ENCODE results near the gene HOXD9.

The HOXD9 gene

GRCh38 chr2:176130147-176130956 lies 7.8 kb downstream of the HOXD9 start:
- TF ChIP-seq FOXP2 (optimal IDR thresholded peaks at IDR 0.05; ENCODE audit: borderline replicate concordance, extremely low read depth, extremely low read length, insufficient read depth) (peak; percentile 6), TAF1 (IDR thresholded peaks at IDR 0.05; ENCODE audit: borderline replicate concordance, insufficient read depth, low read length) (no peak)

- TF ChIP-seq FOXP2 (optimal IDR thresholded peaks at IDR 0.05; ENCODE audit: borderline replicate concordance, extremely low read depth, extremely low read length, insufficient read depth) (no peak), SIN3A (IDR thresholded peaks at IDR 0.05; ENCODE audit: borderline replicate concordance, insufficient read depth, low read length) (no peak)
- TF ChIP-seq, protein P1, sequence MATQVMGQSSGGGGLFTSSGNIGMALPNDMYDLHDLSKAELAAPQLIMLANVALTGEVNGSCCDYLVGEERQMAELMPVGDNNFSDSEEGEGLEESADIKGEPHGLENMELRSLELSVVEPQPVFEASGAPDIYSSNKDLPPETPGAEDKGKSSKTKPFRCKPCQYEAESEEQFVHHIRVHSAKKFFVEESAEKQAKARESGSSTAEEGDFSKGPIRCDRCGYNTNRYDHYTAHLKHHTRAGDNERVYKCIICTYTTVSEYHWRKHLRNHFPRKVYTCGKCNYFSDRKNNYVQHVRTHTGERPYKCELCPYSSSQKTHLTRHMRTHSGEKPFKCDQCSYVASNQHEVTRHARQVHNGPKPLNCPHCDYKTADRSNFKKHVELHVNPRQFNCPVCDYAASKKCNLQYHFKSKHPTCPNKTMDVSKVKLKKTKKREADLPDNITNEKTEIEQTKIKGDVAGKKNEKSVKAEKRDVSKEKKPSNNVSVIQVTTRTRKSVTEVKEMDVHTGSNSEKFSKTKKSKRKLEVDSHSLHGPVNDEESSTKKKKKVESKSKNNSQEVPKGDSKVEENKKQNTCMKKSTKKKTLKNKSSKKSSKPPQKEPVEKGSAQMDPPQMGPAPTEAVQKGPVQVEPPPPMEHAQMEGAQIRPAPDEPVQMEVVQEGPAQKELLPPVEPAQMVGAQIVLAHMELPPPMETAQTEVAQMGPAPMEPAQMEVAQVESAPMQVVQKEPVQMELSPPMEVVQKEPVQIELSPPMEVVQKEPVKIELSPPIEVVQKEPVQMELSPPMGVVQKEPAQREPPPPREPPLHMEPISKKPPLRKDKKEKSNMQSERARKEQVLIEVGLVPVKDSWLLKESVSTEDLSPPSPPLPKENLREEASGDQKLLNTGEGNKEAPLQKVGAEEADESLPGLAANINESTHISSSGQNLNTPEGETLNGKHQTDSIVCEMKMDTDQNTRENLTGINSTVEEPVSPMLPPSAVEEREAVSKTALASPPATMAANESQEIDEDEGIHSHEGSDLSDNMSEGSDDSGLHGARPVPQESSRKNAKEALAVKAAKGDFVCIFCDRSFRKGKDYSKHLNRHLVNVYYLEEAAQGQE (IDR thresholded peaks at IDR 0.05; ENCODE audit: insufficient read depth in 1 of 2, low read depth in 2 of 2, low read length in 2 of 2) = no peak
Measured at GRCh38 chr2:176130957-176131847, 8.7 kb downstream of the HOXD9 start.

GRCh38 chr2:176131848-176132158 lies 9.3 kb downstream of the HOXD9 start:
- no peak for TF ChIP-seq POLR2AphosphoS5 (IDR thresholded peaks at IDR 0.05; ENCODE audit: low read depth, low read length)
- no peak for TF ChIP-seq SIN3A (IDR thresholded peaks at IDR 0.05; ENCODE audit: borderline replicate concordance, insufficient read depth, low read length)
- TF ChIP-seq FOXP2 (optimal IDR thresholded peaks at IDR 0.05; ENCODE audit: borderline replicate concordance, extremely low read depth, extremely low read length, insufficient read depth) = no peak
- TF ChIP-seq, protein P1 (IDR thresholded peaks at IDR 0.05; ENCODE audit: insufficient read depth in 1 of 2, low read depth in 2 of 2, low read length in 2 of 2) = no peak
- TF ChIP-seq TAF1 (IDR thresholded peaks at IDR 0.05; ENCODE audit: borderline replicate concordance, insufficient read depth, low read length) = no peak

- TF ChIP-seq, protein P1 (IDR thresholded peaks at IDR 0.05; ENCODE audit: insufficient read depth in 1 of 2, low read depth in 2 of 2, low read length in 2 of 2) = no peak
- TF ChIP-seq TAF1 (IDR thresholded peaks at IDR 0.05; ENCODE audit: borderline replicate concordance, insufficient read depth, low read length) (no peak), FOXP2 (optimal IDR thresholded peaks at IDR 0.05; ENCODE audit: borderline replicate concordance, extremely low read depth, extremely low read length, insufficient read depth) (no peak)
Measured at GRCh38 chr2:176132205-176133171, 10.0 kb downstream of the HOXD9 start.

GRCh38 chr2:176133389-176133788 lies 10.9 kb downstream of the HOXD9 start:
- TF ChIP-seq, protein P1 (IDR thresholded peaks at IDR 0.05; ENCODE audit: insufficient read depth in 1 of 2, low read depth in 2 of 2, low read length in 2 of 2) = no peak
- TF ChIP-seq SIN3A (IDR thresholded peaks at IDR 0.05; ENCODE audit: borderline replicate concordance, insufficient read depth, low read length) (no peak), POLR2AphosphoS5 (IDR thresholded peaks at IDR 0.05; ENCODE audit: low read depth, low read length) (no peak), TAF1 (IDR thresholded peaks at IDR 0.05; ENCODE audit: borderline replicate concordance, insufficient read depth, low read length) (no peak), FOXP2 (optimal IDR thresholded peaks at IDR 0.05; ENCODE audit: borderline replicate concordance, extremely low read depth, extremely low read length, insufficient read depth) (no peak)

All from PFSK-1 (cell line).